GDM1 (cell line): Measurements from ENCODE around the gene COPS8.

Experiments
- DNase-seq: peaks from one replicate; lab custom pipeline; 2025; lab: John Stamatoyannopoulos, UW

COPS8 gene

DNA sequence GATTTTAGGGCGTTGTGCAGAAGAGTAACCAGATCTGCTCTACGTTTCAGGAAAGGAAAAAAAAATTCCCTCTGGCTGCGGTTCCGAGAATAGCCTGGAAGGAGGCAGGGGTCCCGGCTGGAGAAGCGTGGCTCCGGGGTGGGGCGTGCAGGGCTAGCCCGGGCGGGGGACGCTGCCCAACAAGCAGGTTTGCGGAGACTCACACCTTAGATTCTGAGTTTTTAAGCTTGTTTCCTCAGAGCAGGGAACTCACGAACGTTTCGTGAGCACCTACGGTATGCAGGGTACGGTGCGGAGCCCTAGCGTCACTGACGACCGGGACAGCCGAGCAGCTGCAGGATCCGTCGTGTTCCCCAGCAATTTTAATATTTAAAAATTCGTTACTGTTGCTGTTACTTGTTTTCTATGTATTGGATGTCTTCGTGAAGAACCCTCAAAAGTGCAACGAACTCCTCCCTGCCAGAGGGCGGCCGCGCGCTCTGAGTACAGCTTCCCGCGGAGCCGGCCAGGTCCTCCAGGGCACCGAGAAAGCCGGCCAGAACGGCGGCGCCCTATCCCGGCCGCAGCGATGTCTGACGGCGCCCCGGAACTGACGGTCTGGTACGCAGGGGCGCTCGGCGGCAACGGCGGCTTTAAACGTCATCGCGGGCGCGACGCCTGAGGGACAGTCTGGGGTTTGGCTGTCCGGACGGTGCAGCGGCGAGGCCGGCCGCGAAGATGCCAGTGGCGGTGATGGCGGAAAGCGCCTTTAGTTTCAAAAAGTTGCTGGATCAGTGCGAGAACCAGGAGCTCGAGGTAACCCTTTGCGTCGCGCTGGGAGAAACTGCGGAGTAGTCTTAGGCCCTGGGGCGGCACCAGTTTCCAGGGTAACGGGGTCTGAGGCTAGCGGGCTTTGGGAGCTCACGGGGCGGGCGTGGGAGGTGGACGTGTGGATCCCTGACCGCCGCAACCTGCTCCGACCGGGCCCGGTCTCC lies at the start of gene COPS8:
COPS8 (plus strand) TSS at position 642 of the 974 bp plus-strand sequence; CDS start at position 718, 76 bp downstream.
- DNase-seq = peak; percentile 87

DNA sequence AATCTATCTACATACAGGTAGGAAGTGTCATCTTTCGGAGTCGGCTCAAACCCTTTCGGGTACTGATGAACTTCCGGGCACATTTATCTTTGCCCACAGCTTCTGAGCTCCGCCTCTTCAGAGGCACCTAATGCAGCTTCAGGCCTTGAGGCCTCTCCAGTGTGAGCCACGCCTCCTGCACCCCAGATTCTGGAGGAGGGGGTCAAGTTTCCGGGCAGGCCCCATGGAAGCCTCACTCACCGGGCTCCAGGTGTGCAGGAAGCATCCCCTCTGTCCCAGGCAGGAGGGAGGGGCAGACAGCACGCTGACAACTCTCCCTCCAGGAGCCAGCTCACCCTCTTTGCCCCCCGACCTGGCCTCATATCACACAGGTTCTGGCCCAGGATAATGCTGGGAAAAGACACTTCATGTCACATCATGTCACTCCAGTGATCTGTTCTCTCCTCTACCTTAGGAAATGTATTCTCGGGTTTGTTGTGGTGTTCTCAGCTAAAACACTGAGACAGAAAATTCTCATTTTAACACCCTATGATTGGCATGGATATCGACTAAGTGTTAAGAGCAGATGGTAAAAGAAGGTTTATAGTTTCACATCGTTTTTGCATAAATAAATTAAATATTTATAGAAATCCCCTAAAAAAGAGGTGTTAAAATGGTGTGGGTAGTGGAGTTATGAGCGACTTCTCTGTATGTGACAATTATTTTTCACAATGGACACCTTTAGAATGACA lies 46.2 kb upstream of the COPS8 start:
- DNase-seq = no peak

DNA sequence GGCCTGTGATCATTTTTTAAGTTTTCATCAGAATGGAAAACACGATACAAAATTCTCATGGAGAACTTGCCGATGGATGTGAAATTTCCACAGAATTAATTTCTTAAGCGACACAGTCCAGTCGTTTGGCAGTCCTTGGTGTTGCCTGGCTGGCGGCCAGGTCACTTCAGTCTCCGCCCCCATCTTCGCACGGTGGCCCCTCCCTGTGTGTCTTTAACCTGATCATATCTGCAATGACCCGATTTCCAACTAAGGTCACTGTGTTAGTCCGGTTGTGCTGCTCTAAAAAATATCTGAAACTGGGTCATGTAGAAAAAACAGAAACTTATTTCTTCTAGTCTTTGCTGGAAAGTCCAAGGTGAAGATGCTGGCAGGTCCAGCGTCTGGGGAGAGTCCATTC lies 44.5 kb upstream of the COPS8 start:
- no peak for DNase-seq

DNA sequence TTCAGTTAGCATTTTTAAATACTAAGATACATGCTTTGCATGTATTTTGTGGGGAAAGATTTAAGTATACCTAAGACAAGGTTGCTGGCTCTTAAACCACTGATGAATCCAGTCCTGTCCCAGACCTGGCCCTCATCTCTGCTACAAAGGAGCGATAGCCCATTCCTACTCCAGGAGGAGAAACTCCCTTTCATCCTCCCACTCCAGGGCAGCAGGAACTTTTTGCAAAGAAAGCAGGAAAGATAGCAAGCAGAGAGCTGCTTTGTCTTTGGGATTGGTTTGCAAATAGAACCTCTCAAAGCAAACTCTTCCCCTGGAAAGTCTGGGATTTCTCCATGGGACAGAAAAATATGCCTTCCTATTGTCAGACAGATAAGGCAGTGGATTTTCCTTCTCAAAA lies 43.6 kb upstream of the COPS8 start:
- DNase-seq = no peak

DNA sequence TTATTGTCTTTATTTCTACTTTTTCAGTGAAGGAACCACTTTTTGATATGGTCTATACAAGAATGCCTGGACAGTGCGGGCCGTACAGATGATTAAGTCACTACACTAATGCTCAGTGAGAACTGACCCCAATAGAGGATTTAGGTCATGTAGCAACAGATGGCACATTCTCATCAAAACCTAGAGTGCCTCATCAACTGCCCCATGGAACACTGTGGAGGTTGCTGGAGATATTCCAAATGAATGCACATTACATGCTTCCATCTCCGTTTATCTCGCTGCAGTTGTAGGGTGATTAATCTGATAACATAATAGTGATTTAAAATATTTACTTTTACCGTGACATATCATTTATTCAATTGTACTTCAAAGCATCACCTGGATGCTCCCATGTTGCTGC lies 41.8 kb upstream of the COPS8 start:
- no peak for DNase-seq

DNA sequence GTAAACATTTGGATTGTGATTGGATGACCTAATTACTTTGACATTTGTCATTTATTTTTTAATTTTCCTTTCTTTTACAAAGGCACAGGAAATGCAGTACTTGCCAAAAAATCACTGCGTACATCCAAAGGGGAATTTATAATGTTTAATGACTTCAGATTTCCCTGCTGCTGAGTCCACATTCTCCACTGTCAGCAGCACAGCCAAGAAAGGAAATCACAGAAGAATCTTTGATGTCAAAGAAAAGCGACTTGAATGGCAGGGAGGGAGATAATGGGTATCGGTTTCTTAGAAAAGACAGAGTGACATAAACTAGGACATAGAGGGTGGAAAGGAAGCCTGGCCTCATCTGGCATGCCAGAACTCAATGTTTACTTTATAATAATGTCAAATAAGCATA lies 41.4 kb upstream of the COPS8 start:
- DNase-seq = no peak

DNA sequence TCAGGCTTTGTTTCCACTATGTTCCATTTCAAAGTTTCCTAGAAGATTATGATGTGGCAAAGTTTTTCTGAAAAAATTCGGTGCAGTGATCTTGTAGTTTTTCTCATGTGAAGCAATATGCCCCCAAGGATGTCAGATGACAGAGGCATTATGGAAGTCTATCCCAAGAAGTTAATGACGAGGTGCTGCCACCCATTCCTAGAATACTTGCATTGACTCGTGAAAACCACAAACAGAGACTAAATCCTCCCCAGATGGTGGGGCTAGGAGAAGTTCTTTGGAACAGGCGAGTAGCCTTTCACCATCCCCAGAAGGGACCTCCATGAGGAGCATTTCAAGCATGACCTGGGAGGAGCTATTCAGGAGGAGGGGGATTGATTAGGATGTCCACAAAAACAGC lies 40.2 kb upstream of the COPS8 start:
- no peak for DNase-seq

DNA sequence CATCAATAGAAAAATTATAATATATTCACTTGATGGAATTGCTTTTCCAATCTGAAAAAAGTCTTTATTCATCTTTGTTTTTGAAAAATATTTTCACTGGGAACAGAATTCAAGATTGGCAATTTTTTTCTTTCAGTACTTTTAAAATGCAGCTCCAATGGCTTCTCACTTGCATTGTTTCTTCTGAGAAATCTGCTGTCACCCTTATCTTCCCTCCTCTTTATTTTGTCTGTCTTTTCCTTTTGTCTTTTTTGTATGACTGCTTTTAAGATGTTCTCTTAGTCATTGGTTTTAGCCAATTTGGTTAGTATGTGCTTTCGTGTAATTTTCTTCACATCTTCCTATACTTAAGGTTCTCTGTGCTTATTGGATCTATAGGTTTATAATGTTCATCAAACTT lies 37.1 kb upstream of the COPS8 start:
- no peak for DNase-seq

DNA sequence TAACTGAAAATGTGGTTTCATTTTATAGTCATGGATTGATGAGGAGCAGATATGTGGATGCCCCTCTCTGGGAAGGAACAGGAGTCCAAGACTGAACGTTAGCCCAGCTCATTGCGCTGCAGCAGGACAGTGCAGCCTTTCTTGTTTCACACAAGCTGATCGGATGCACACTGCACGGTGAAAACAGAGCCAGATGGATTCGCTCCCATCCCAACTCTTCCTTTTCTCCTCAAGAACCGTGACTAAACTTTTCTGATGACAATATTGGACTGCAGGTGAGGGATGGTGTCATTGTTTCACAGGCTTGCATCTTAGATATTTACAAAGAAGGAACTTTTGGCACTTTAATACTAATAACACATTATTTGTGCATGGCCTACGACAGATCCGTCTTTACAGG lies 33.8 kb upstream of the COPS8 start:
- no peak for DNase-seq

DNA sequence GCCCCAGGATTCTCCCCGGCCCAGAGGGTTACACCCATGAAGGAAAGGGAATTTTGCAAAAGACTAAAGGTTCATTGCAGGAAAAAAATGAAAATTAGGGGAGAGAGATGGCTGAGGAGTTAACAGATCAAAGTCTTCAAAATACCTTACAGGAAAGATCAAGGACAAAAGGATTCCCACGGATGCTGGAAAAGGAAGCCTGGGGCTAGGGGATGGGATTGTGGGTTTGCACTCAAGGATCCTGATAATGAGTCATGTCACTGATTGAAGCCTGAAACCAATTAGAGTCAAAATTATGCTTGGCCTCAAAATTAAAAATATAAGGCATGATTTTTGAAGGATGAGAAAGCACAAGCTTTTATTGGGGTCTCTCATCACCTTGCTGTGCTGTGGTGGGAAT lies 32.6 kb upstream of the COPS8 start:
- DNase-seq = no peak

DNA sequence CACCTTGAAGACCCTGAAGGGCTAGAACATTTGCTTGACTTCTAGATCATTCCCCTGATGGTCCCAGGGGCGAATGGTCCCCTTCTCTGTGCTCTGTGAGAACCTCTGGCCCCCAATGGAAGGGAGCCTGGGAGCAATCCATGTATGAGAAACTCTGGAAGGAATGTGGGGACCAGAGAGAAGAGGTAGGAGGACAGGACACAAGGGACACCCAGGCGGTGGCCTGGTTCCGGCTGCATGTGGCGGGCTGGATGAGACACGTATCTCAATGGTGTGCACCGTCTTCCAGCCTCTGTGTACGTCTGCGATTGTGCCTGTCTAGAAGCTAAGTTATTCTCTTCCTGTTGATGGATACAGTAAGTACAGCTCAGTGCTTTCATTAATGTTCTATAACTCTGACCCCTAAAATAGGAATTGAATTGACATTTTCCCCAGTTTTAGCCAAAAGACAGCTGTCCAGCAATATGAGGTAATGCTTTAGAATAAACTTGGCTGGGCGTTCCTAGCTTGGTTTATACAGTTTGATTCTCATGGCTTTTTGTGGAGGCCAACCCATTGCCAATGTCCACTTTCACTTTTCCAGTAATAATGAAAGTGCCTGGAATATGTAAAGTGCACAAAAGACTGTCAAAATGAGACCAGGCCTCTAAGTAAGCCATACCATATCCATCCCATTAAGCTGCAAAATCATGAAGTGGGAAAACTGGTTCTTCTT lies 30.1 kb upstream of the COPS8 start:
- DNase-seq = no peak

DNA sequence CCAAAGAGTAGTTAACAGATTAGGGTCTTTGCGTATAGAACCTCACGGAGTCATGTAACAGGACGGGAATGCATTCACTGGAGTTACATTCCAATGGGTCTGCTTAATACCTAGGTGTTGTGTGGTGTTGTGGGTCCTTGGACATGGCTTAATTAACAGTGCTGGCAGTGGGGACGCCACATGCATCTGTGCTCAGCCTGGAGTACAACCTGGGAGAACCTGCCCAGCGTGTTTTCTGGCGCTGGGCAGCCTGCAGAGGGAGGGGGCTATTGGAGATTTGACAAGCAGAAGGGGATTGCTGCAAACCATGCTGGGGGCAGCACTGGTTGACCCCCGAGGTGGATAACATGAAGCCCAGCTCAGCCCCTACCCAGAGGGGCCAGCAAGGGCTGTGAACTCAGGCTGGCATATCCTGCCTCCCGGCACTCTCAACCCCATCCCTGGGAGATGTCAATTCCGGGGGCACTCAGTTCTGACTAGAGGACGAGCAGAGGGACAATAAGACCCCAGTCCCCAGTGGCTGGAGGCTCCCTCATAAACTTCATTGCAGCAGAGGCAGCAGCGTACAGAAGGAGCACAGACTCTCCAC lies 29.3 kb upstream of the COPS8 start:
- DNase-seq = no peak

DNA sequence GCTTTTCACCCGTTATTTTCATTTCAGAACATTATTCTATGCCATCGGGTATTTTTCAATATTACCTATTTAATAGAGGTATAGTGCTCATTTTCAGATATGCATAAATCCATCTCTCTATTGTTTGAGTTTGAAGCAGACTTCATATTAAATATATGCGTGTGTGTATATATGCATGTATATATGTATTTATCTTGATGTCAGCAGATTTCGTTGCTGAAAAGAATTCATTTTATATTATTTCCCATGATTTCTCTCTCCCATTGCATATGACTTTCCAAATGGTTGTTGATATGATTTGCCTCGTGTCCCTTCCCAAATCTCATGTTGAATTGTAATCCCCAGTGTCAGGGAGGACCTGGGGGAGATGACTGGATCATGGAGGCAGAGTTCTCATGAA lies 28.6 kb upstream of the COPS8 start:
- no peak for DNase-seq

DNA sequence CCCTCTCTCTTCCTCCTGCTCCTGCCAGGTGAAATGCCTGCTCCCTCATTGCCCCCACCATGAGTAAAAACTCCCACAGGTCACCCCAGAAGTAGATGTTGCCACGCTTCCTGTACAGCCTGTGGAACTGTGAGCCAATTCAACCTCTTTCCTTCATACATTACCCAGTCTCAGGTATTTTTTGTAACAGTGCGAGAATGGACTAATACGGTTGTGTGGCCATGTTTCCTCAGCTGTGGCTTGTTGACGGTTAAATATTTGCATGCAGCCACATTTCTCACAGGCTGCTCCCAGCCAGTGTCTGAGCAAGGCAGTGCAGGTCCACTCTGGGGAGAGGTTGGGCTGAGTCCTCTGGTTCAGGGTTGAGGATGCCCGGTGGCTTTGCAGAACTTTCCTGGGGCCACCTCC lies 27.8 kb upstream of the COPS8 start:
- DNase-seq = no peak

DNA sequence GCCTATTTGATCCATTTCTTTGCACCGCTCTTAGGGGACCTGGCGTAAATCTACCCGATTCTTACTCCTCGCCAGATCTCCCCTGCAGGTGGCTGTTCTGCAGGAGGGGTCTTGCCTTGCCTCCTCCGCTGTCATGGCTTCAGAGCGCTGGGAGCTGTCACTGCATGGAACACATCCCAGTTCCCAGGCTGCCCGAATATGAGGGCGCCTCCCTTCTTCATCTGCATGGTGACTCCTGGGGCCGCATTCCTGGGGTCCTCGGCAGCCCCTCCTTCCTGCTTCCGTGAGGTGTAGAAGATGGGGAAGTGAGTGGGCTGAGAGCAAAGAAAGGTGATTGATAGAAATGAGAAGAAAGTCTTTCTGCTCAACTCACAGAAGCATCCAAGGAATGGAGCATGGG lies 27.3 kb upstream of the COPS8 start:
- no peak for DNase-seq

DNA sequence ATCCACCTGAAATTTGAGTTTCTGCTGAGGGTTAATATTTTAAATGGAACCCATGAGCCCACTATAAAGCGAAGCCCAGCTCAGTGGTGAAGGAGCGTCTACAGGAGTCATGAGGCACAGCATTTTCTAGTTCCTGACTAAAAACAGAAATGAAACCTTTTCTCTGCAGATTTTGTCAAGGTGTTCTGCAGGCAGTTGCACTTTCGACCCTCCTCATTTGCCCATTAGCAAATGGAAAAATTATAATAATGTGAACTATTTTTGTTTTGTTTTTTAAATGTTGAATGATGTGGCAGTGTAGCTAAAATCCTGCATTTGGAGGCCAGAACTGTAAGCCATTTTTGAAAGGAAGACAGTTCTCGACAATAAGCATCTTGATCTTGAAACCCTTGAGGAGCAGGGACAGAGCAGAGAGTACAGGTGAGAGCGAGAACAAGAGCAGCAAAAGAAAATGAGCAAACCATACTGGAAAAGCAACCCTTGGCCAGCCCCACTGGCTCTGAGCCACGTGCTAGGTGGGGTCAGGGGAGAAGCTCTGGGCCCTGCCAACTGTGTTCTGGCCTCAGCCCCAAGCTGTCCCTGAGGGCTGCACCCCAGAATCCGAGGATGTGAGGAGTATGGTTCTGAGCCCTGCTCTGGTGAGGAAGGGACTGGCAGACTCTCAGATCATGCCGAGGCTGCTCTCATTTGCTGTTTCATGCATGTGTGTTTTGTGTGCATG lies 26.4 kb upstream of the COPS8 start:
- no peak for DNase-seq

DNA sequence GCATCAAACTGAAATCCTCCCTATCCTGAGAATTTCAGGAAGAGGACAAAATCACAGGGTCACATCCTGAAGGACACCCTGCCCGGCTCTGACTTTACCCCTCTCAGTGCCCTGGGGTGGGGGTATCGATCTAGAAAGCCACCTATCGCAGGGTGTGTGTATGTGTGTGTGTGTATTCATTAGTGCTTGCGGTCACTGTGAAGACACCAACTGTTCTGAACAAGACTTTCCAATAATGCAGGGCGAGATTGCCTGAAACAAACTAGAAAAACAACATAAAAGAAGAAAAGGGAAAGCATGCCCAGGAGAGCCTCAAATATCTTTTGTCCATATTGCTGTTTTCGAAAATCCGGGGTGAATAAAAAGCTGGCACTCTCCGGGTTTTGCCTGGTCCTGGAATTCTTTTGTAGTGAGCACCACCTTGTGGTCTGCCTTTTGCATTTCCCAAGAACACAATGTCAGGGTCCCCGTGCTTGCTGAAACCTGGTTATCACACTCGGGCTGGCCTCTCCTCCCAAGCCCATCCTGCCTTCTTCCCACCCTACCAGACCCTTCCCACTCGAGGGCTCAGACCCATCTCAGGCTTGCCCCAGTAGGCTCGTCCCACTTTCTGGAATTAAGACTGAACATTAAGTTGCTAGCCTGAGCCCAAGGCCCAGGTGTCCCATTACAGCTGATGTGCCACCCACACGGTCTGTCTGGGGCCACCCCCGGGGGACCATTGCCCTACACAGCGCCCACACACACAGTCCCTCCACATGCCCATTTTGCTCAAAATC lies 25.0 kb upstream of the COPS8 start:
- DNase-seq = peak; percentile 4

DNA sequence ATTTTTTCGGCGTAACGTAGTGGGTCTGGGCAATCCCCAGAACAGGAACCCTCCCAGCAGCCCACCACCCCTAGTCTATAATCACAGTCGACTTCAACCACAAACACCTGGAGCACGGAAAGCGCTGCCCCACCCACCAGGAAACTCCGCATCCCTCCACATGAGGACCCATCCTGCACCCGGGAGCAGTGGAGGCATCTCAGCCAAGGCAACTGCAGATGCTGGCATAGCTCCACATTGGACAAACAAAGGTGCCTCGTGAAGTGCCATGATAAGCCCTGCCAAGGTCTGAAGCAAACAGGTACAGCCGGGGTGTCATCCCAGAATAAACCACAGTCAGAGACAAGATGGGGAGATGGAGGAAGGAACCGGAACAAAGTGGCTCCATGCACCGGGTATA lies 24.3 kb upstream of the COPS8 start:
- no peak for DNase-seq

DNA sequence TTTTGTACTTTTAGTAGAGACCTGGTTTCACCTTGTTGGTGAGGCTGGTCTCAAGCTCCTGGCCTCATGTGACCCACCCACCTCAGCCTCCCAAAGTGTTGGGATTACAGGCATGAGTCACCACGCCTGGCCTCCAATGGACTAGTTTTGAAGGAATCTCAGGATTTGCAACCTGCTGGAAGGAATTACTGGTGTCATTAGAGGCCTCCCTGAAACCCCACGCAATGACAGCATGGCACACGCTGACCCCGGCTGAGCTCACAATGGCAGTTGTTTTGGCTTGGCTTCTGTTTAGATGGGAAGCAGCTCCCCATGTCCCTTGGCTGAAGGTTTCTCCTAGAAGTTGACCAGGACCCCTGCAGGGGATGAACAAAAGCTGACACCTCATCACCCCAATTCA lies 23.1 kb upstream of the COPS8 start:
- no peak for DNase-seq

DNA sequence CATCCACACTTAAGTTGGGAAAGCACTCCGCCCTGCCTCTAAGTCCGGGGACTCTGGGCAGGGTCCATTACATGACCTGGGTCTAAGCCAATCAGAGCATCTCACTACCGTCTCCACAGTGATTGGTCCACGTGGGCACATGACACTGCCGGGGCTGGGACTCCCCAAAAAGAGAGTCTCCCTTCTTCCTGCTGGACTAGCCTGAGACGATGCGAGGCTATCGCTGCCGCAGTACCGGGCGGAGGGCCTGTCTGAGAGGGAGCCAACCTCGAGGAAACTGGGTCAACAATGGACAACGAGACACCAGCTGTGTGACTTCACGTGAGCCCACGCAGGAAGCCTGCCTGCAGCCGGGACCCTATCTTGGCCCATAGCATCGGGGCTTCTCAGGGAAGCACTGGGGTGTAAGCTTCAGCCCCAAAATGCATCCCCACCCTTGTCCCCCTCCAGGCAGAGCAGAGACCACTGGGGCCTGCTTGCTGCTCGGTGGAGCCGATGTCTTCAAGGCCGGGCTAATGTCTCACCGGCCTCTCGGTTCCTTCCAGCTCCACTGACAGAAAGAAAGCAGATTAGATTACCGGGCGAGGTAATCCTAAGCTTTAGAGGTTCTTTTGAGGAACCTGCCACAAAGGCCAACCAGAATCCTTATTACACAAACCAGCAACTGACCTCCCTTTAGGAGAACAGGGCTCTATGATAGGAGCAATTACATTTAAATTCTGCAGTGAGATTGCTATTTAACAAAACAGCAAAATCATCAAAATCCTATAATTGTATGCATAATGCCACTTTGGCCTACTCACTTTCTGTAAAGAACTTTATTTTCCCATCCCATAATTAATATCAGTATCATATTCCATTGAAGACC lies 21.3 kb upstream of the COPS8 start:
- DNase-seq = no peak
